ENCODE measurements around the gene PLGRKT. TPM values are rescaled to one million over a fixed set of nuclear protein-coding genes. Genes with fewer than 3 reads are reported as not detected.
"Not testable (repeated sequence)": the region's sequence is repeated elsewhere in the genome, so short reads cannot be mapped to it uniquely, and the experiment has no call there.

PLGRKT gene
- polyA plus RNA-seq, 12 donors = 21.4 to 65.3 (median 33.5) TPM; not detected in 1

DNA sequence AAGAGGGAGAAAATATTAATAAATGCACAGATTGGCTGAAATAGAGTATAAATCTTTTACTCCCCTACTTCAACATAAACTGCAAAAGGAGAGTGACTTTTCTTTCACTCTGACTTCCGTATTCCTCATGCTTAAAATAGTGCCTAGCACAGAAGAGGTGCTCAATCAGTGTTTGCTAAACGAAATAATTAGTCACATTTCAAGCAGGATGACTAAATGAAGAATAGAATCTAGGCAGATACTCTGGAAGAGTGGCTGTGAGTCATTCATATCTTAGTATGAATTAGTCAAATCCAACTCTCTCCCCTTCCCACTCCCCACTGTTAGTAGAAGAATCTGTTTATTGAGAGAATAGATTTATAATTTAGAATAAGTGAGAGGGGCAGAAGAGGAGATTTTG, 17.5 kb upstream of the PLGRKT start:
- no peak for DNase-seq

DNA sequence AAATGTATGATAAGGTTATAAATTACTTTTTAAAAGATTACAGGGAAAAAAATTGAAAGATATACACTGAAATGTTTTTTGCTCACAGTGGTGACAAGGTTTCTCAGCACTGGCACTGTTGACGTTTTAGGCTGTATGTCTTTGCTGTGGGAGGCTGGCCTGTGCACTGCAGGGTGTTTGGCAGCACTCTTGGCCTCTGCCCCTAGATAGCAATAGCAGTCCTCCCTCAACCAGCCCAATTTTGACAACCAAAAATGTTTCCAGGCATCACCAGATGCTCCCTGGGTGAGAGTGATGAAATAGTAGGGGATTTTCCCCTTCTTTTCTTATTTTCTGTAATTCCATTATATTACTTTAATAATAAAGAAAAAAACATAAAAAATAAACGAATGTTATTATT, 15.9 kb upstream of the PLGRKT start:
- DNase-seq = no peak

DNA sequence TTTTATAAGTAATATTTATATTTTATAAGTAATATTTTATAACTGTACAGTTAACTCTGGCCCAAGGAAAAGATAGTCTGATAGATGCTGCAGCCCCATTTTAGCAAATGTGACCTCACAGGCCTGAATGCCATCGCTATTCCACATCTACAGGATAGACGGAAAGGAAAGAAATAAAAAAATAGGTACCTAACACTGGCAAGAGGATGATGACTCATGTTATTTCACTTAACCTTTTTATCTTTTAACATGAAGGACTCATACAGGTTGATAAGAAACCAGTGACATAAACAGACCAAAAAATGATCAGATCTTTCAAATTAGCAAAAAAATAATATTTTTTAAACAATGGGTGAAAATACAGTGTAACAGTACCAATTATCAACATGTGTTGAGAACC, 15.3 kb upstream of the PLGRKT start:
- DNase-seq = no peak

DNA sequence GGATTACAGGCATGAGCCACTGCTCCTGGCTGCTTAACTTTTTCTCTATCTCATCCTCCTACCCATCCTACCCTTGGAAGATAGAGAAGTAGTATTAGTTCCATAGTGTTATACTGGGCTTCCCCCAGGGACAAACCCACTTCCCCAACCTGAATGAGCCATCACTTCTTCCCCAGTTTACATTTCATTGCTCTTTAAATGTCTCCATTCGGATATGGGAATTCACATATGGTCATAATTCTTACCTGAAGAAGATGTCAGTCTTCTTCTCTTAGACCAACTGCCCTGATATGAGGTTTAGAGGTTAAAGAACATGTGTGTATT, 14.5 kb upstream of the PLGRKT start:
- DNase-seq = no peak

DNA sequence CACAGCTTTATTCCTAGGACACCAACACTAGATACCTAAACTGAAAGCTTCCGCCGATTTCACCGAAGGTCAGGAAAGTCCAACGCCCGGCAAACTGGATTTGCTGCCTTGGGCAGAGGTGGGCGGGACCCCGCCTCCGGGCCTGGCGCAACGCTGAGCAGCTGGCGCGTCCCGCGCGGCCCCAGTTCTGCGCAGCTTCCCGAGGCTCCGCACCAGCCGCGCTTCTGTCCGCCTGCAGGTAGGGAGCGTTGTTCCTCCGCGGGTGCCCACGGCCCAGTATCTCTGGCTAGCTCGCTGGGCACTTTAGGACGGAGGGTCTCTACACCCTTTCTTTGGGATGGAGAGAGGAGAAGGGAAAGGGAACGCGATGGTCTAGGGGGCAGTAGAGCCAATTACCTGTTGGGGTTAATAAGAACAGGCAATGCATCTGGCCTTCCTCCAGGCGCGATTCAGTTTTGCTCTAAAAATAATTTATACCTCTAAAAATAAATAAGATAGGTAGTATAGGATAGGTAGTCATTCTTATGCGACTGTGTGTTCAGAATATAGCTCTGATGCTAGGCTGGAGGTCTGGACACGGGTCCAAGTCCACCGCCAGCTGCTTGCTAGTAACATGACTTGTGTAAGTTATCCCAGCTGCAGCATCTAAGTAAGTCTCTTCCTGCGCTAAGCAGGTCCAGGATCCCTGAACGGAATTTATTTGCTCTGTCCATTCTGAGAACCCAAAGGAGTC, 12.8 kb upstream of the PLGRKT start, which contains the start of gene CD274:
Gene CD274, plus strand, starts transcription at position 184 of the 733 bp plus-strand sequence. CDS start 5,572 bp downstream, outside the sequence.
- DNase-seq = peak; percentile 77

DNA sequence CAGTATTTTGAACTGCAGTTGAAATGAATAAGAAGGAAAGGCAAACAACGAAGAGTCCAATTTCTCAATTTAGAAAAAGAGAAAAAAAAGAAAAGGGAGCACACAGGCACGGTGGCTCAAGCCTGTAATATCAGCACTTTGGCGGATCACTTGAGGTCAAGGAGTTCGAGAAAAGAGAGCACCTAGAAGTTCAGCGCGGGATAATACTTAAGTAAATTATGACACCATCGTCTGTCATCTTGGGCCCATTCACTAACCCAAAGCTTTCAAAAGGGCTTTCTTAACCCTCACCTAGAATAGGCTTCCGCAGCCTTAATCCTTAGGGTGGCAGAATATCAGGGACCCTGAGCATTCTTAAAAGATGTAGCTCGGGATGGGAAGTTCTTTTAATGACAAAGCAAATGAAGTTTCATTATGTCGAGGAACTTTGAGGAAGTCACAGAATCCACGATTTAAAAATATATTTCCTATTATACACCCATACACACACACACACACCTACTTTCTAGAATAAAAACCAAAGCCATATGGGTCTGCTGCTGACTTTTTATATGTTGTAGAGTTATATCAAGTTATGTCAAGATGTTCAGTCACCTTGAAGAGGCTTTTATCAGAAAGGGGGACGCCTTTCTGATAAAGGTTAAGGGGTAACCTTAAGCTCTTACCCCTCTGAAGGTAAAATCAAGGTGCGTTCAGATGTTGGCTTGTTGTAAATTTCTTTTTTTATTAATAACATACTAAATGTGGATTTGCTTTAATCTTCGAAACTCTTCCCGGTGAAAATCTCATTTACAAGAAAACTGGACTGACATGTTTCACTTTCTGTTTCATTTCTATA, 12.0 kb upstream of the PLGRKT start:
- DNase-seq = peak; percentile 15

DNA sequence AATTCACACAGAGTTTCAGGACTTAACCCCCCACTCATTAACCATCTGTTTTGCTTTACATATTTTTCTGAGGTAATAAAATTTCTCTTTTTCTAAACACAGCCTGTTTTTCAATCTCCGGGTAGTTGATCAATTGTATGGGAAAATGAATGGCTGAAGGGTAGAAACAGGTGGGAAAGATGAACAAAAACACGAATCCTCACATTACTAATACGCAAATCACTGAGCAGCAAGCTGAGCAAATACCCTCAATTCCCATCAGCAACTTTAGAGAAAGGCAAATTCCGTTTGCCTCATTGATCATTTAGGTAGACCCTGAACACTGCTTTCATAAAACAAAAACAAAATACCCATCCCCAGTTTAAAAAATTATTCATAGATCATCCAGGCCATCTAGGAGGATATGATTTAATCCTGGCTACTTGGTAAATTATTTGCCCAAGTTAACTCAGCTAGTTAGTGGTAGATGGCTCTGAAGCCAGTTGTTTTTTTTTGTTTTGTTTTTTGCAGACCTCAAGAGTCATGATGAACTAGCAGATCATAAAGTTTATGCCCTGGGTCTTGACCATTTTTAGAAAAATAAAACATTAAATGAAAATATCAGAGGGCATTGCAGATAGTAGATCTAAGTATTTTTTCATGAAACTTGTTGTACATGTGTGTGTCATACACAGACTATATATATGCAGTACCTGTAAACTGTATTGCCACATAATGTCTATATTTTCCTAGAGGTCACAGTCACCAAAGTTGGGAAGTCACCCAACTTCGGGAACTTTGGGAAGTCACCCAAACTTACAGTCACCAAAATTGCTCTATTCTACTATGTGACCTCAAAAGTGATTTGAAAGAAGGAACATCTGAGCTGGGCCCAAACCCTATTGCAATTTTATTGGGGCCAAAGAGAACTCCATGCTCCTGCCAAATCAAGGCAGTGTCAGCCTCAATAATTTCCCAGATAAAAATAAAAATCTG, 11.0 kb upstream of the PLGRKT start:
- DNase-seq = no peak

DNA sequence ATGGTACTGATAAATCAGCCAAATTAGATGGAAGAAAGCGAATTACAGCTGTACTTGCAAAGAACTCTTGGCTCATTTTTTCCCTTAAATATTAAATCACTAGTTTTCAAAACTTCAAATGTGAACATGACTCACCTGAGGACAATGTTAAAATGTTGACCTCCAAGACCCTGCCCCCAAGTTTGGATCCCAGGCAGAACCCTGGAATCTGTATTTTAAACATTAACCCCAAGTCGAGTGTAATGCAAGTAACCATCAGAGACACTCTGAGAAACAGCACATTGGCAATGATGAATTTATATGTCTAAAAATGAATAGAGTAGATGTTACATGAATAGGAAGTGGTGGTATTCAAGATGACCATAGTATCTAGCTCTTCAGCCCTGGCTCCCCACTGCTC, 10.3 kb upstream of the PLGRKT start:
- no peak for DNase-seq

DNA sequence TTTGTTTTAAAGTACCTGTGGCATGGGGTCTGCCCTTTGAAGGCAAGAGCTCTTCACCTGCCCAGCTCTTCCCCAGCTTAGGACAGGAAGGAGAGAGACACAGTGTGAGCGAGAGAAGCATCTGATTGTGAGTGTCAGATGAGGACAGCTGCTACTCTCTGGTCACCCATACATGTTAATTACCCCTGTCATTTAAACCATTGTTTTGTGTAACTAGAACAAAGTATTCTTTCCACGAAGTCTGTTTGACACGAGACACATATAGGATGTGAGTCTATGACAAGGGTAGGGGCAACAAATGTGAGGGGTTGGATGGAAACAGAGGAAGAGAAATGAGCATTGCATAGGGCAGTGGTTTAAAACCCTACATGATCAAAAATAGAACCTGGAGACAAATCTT, 9.6 kb upstream of the PLGRKT start:
- no peak for DNase-seq

DNA sequence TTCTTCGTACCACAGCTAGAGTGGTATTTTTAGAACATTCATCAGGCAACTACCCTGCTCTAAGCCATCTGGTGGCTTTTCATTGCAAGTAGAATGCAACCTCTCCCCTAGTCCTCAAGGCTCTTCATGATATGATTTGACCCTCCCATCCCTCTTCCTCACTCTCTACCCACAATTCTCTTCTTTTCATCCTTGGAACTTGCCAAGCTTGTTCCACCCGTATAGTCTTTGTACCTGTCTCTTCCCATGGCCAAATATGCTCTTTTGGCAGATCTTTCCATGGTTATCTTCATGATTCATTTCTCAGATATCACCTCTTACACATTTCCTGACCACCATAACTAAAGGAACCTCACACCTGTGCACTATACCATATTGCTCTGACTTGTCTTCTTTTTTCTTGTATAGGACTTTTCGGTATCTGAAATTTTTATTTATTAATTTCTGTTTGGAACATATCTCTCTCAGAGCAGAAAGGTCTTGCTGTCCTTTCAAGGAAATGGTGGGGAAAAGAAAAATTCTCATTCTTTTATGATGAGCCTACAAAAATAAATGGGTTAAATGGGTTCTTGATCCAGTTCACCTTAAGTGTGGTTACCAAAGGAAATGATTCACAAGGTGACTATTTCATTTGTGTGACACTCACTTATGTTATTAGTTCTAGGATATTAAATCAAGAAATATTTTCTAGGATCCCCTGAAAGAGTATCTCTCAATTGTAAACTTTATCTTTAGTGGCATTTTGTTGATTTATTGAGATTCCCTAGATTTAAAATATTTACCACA, 8.9 kb upstream of the PLGRKT start:
- no peak for DNase-seq

DNA sequence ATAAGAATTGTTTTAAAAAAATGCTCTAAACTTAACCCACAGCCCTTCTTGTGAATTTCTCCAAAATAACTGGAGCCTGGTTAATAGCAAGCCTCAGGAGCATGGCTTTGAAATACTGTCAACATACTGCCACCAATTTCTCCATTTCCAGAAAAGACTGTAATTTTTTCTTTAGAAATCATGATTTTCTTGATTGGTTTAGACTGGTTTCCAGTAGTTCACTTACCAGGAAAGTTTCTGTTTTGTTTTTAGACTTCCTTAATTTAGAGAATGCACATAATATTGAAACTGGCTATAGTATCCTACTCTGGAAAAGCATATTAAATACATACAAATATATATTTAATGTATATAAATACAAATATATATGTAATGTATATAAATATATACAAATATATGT, 8.2 kb upstream of the PLGRKT start:
- DNase-seq = no peak

DNA sequence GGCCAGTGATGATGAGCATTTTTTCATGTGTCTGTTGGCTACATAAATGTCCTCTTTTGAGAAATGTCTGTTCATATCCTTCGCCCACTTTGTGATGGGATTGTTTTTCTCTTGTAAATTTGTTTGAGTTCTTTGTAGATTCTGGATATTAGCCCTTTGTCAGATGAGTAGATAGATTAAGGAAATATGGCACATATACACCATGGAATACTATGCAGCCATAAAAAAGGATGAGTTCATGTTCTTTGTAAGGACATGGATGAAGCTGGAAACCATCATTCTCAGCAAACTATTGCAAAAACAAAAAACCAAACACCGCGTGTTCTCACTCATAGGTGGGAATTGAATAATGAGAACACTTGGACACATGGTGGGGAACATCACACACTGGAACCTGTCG, 7.4 kb upstream of the PLGRKT start:
- DNase-seq = not testable (repeated sequence)

DNA sequence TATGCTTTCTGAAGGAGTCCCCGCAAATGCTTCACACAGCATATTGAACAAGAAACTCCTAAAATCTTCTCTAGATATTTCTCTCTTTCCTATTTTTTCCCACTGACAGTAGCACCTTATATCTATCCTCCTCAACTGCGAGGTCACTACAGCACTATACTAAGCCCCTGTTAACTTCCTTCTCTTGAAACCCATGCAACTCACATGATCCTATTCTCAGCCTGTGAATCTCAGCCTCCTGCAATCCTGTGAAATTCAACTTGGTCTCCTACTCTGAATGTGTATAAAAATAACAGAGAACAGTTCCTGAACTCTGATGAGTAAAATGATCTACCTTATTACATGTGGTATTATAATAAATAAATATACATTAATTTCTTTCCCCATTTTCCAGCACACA, 6.1 kb upstream of the PLGRKT start:
- no peak for DNase-seq

DNA sequence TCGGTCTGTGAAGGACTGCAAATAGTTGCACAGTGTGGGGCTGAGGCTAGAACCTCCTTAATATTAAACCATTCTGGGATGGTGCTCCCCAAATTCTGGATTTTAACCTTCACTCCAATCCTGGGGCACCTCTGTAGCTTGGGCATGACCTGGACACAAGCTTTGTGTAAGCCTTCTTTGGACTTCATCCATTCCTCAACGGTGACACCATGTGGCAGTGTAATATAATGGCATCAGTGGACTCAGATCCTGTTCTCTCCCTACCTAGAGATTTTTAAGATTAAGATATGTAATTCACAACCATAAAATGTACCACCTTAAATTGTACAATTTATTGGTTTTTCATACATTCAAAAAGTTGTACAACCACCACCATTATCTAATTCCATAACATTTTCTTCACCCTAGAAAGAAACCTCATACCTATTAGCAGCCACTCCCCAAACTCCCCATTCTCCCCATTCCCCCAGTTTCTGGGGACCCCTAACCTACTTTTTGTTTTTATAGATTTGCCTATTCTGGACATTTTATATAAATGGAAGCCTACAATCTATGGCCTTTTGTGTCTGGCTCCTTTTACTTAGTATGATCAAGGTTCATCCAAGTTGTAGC, 4.8 kb upstream of the PLGRKT start:
- peak; percentile 34 for DNase-seq

DNA sequence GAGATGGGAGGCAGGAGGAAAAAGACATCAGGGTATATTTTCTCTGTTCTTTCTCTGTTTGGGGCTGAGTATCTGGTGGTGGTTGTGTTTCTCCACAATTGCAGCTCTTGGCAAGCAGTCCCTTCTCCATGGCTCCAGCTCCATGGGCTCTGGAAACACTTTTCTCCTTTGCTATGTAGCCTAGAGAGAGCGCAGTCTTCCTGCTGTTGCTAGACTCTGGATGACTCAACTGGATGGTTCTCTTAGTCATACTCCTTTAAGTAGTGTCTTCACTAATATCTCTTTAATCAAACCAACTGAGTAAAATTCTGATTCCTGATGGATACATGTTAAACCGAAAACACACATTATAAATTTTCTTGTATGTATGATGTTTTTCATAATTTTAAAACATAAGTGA, 3.3 kb upstream of the PLGRKT start:
- no peak for DNase-seq

DNA sequence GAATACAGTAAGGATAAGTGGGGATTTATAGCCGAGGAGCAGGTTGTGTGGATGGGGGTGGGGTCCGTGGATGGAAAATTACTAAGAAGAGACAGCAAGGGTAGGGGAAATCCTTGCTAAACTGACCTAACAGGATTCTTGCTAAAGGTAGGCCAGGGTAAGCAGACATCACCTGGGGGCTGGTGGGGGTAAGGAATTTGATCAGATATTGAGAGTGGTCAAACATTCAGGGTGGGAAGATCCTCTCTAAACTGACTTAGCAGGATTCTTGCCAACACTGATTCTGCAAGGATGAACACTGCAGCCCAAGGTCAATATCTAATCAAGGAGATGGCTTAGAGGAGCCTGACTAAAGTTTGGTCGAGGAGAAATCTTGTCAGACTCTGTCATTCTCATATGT, 2.7 kb upstream of the PLGRKT start:
- DNase-seq = no peak

DNA sequence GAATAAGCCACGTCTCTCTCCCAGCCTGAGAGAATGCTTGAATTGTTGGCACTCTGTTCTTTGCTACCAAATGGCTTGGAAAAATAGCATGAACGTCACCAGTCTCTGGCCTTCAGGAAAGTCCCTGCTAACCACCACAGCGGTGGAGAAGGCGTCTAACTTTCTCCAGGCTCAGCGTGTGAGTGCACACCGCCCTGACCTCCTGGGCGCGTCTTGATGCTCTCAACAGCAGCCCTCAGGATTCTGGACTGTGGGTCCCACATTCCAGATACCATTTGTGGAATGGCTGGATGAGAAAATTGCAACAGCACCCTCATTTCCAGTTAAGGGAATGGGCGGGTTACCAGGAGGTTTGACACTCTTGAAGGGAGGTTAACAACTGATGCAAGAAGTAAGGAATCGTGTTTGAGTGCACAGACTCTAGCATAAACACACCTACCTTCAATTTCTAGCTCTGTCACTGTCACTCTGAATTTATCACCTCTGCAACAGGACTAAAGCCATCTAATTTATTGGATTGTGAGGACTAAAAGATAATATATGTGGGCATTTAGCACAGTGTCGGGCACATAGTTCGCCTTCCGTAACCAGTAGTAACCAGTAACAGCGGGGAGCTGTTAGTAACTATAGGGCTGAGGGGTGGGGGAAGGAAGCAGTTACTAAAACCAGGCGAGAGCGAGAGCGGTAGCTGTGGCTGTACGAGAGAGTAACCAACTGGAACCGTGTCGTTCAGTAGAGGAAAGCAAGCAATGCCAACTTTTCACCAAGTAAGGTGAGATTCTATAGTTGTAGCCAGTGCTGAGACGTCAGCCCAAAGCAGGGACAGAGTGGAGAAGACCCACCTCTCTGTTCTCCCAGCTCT, 807 bp upstream of the PLGRKT start:
- DNase-seq = no peak

DNA sequence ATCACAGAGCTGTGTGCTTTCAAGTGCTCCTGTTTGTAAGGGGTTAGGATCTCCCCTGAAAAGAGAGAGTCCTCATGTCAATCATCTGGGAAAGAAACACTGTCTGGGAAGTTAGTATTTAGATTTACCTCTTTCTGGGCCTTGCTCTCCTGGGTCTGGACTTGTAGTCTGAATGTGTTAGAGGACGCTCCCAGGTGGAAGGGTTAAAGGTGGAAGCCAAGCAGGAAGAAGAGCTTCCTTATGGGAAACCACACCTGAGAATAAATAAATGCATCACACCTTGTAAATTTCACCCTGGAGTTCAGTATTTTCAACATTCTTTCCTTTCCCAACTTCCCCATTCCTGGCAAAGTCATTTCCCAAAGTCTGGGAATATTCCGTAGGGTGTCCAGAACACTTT, 1.3 kb downstream of the PLGRKT start:
- no peak for DNase-seq

DNA sequence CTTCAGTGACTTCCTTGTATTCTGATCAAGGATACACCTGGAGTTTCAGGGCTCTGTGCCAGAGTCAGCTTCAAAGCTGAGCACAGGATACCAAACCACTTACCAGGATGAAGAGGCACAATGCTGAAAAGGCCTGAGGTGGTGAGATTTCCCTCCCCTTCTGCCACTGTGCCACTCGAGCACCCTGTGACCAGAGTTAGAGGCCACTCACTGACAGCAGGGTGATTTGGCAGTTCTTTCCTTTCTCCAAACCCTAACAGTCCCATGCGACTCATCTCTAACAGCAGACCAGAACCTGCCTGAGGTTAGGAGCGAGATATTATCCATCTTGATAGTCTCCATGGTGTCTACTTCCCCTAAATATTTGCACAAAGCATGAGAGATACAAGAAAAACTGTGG, 1.8 kb downstream of the PLGRKT start:
- DNase-seq = no peak
